ENCODE data around the gene SLC25A25.

The SLC25A25 gene

DNA sequence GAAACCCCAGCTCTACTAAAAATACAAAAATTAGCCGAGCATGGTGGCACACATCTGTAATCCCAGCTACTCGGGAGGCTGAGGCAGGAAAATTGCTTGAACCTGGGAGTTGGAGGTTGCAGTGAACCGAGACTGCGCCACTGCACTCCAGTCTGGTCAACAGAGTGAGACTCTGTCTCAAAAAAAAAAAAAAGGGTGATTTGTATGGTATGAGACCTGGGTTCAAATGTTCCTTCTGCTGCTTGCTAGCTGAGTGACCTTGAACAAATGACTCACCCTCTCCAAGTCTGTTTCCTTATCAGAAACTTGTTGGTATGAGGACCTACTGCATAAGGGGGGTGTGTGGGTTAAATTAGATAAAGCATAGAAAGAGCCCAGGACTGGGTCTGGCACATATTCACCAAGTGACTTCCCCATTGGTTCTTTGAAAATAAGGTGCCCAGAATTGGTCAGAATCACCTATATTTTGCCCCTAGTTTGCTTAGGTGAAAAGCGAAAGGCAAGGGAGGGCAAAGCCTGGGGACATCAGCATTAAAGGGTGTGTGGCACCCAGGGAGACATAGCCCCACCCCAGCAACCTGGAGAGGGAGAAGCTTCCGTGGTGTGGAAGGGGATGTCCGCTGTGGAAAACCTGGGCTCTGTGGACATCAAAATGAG is 9.9 kb downstream of the SLC25A25 start:
- DNase-seq = no peak

GRCh38 chr9:128078504-128079434 is 10.7 kb downstream of the SLC25A25 start:
- DNase-seq = no peak

DNA sequence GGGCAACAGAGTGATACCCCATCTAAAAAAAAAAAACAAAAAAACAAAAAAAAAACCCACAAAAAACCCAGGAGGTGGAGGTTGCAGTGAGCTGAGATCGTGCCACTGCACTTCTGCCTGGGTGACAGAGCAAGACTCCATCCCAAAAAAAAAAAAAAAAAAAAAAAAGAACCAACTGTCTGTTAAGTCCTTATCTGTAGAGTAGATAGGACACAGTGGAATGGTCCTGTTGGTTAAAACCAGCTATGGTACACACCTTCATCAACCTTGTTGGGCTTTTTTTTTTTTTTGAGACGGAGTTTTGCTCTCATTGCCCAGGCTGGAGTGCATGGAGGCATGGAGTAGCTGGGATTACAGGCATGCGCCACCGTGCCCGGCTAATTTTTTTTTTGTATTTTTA is 12.2 kb downstream of the SLC25A25 start:
- no peak for DNase-seq

DNA sequence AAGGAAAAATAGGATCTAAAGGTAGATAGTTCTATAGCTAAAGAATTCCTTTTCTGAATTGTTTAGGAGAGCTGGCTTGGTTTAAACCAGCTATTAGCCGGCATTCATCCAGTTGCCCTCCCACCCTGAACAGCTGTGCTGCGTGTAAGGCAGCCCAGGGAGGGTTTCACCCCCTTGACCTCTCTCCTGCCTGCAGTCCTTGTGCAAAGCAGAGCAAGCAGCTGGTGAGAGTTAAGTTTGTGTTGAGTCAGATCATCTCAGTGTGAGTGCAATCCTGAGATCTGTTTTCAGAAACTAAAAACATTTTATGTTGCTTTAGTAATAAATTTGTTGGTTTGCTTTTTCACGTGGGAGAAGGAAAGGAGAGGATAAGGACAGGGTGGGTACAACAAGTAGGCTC is 13.0 kb downstream of the SLC25A25 start:
- no peak for DNase-seq

GRCh38 chr9:128082151-128082550 is 14.1 kb downstream of the SLC25A25 start:
- no peak for DNase-seq

- DNase-seq = no peak
These were observed 16.7 kb downstream of the SLC25A25 start for GRCh38 chr9:128084746-128085145.

DNA sequence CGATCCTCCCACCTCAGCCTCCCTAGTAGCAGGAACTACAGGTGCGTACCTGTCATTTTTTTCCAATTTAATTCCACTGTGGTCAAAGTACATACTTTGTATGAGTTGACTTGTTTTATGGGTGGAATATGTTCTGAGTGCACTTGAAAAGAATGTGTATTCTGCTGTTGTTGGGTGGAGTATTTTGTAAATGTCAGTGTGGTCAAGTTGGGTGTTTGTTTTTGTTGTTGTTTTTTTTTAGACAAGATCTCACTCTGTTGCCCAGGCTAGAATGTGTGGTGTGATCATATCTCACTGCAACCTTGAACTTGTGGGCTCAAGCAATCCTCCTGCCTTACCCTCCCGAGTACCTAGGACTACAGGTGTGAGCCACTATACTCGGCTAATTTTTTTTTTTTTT is 17.9 kb downstream of the SLC25A25 start:
- no peak for DNase-seq

GRCh38 chr9:128087262-128087661 is 19.2 kb downstream of the SLC25A25 start:
- DNase-seq = no peak

GRCh38 chr9:128088253-128088945 is 20.4 kb downstream of the SLC25A25 start:
- no peak for DNase-seq

GRCh38 chr9:128089299-128089698 is 21.3 kb downstream of the SLC25A25 start:
- DNase-seq = no peak

GRCh38 chr9:128091144-128091543 is 23.1 kb downstream of the SLC25A25 start:
- peak; percentile 82 to 93 for DNase-seq

- DNase-seq = peak in 1 of 2 experiments; percentile 70
These were observed 23.5 kb downstream of the SLC25A25 start for GRCh38 chr9:128091571-128091970.

DNA sequence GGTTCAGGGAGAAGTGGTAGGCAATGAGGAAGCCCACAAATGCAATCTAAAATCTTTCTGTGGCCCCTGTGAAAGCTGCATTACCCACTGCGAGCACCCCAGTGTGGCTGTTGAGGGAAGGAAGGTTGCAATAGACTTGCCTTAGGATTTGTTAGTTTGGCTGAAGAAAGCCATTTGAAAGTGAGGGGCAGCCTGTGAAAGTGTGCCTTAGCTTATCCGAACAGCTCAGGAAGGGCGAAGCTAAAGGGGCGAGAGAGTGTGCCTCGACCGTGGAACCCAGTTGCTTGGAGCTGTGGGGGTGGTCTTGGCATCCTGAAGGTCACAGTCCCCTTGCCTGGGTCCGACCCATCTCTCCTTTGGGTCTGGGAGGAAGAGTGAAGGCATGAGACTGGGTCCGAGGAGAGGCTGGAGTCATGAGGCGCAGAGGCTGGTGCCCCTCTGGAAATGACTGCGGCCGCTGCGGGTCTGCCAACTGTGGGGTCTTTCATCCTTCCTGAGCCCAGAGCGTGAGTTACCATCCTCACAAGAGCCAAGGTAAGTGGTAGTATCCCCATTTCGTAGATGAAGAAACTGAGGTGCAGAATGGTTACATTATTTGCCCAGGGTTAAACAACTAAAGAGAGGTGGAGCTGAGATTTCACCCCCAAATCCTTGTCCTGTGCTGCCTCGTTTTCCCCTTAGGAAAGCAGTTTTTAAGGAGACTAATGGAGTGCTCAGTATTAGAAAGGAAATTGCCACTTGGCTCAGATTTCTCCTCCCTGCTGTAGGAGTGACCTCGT is 24.4 kb downstream of the SLC25A25 start:
- DNase-seq = no peak

- no peak for DNase-seq
These were observed 25.0 kb downstream of the SLC25A25 start for GRCh38 chr9:128093011-128093410.

- DNase-seq = peak; percentile 89 to 90
These were observed 26.3 kb downstream of the SLC25A25 start for GRCh38 chr9:128094166-128094949.

DNA sequence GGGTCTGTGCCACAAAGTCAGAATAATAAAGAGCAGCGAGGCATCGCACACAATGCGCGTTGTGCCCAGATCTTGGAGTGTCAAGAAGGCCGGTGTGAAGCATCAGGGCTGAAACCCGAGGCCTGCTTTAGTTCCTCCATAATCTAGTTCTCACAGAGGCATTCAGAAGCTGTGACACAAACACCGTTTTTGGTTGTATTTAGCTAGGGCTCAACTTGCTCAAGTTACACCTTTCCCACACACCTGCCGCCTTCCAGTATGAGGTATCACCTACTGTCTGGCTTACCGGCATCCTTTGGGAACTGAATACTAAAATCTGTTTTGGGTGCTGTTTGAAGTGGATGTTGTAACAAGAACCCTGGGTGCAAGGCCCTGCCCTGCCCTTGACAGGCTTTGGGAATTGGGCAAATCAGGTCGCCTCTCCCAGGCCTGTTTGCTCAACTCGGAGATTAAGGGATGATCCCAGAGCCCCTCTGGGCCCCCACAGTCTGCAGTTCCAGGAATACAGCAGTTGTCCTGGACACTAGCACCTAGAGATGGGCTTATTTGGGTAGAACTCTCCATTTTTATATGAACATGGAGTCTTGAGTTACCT is 27.0 kb downstream of the SLC25A25 start:
- no peak for DNase-seq

GRCh38 chr9:128096616-128097536 is 28.8 kb downstream of the SLC25A25 start:
- no peak for DNase-seq

GRCh38 chr9:128097543-128098296 is 29.7 kb downstream of the SLC25A25 start:
- no peak for DNase-seq
